NK-92 treated with Interleukin-12 subunit alpha and Interleukin-12 subunit beta, amount 100 ng/mL, for 24 hours (cell line): Measurements from ENCODE around the gene PSMB2.
"Not testable (repeated sequence)": the region's sequence is repeated elsewhere in the genome, so short reads cannot be mapped to it uniquely, and the experiment has no call there.

Source experiments
- DNase-seq: peaks from one replicate; lab custom pipeline; 2025; lab: John Stamatoyannopoulos, UW

Gene PSMB2

GRCh38 chr1:35641233-35641866 is at the start of gene PSMB2:
Gene PSMB2 (minus strand): TSS chr1:35641526. CDS start chr1:35641432, 94 bp downstream.
- DNase-seq: peak; percentile 89

GRCh38 chr1:35691080-35691479 is 49.8 kb upstream of the PSMB2 start:
- DNase-seq: no peak

GRCh38 chr1:35690103-35690502 is 48.8 kb upstream of the PSMB2 start:
- DNase-seq: not testable (repeated sequence)

GRCh38 chr1:35688161-35688560 is 46.8 kb upstream of the PSMB2 start:
- DNase-seq: no peak

GRCh38 chr1:35683012-35683411 is 41.7 kb upstream of the PSMB2 start:
- DNase-seq: no peak

GRCh38 chr1:35680271-35680670 is 38.9 kb upstream of the PSMB2 start:
- DNase-seq: no peak

- DNase-seq: no peak
Observed at GRCh38 chr1:35675773-35676172, 34.4 kb upstream of the PSMB2 start.

GRCh38 chr1:35674111-35674510 is 32.8 kb upstream of the PSMB2 start:
- DNase-seq: no peak

GRCh38 chr1:35672116-35672515 is 30.8 kb upstream of the PSMB2 start:
- no peak for DNase-seq

- no peak for DNase-seq
Observed at GRCh38 chr1:35668506-35668905, 27.2 kb upstream of the PSMB2 start.

GRCh38 chr1:35666916-35667315 is 25.6 kb upstream of the PSMB2 start:
- DNase-seq: no peak

GRCh38 chr1:35666216-35666615 is 24.9 kb upstream of the PSMB2 start:
- no peak for DNase-seq

GRCh38 chr1:35663434-35663833 is 22.1 kb upstream of the PSMB2 start:
- no peak for DNase-seq

GRCh38 chr1:35661474-35661795 is 20.1 kb upstream of the PSMB2 start:
- DNase-seq: no peak

- no peak for DNase-seq
Observed at GRCh38 chr1:35660581-35661473, 19.5 kb upstream of the PSMB2 start.

- DNase-seq: no peak
Observed at GRCh38 chr1:35659589-35659988, 18.3 kb upstream of the PSMB2 start.

GRCh38 chr1:35657851-35658250 is 16.5 kb upstream of the PSMB2 start:
- no peak for DNase-seq

GRCh38 chr1:35656863-35657232 is 15.5 kb upstream of the PSMB2 start:
- no peak for DNase-seq

- no peak for DNase-seq
Observed at GRCh38 chr1:35656148-35656862, 15.0 kb upstream of the PSMB2 start.

GRCh38 chr1:35655196-35655595 is 13.9 kb upstream of the PSMB2 start:
- DNase-seq: no peak

GRCh38 chr1:35650416-35650815 is 9.1 kb upstream of the PSMB2 start:
- DNase-seq: no peak

GRCh38 chr1:35646043-35646442 is 4.7 kb upstream of the PSMB2 start:
- no peak for DNase-seq

- DNase-seq: no peak
Observed at GRCh38 chr1:35644204-35644603, 2.9 kb upstream of the PSMB2 start.
